AG04450 (cell line): ENCODE data around the gene TULP1. TPM values are rescaled to one million over a fixed set of nuclear protein-coding genes. Genes with fewer than 3 reads are reported as not detected.

Experiments used
- CTCF ChIA-PET: fragments of 300-600, 350-600 bp; formaldehyde crosslinking; extraction: SDS; loops from one replicate; lab custom pipeline; 2022; ENCODE audit warnings: antibody characterized with exemption, inconsistent platforms; lab: Charles Lee
- POLR2A ChIA-PET: fragments of 350-600 bp; formaldehyde crosslinking; extraction: SDS; loops from one replicate; lab custom pipeline; 2021; ENCODE audit warnings: antibody characterized with exemption, inconsistent platforms; lab: Yijun Ruan, JAX
- DNase-seq: peaks from one replicate; pipeline ENCODE4 v3.0.0-alpha.2; 2011; ENCODE audit warnings: low read depth, low spot score
- H3K27ac ChIP-seq: one replicate; pipeline ENCODE4 v1.5.1; 2012; ENCODE audit warnings: low read depth, low read length, control low read depth
- H3K27me3 ChIP-seq: one replicate; pipeline ENCODE4 v1.6.0; 2012; ENCODE audit warnings: low read length; ENCODE audit not compliant: control insufficient read depth, insufficient read depth
- H3K4me3 ChIP-seq: 2 replicates; pipeline ENCODE4 v1.5.1; 2011; ENCODE audit warnings: mild to moderate bottlenecking, low read depth, low read length, control low read depth
- H3K9me3 ChIP-seq: 2 replicates; pipeline ENCODE4 v1.5.1; 2012; ENCODE audit warnings: low read length; ENCODE audit not compliant: control insufficient read depth, insufficient read depth
- polyA plus RNA-seq: library from polyadenylated mRNA; depleted of rRNA; stranded (reverse); fragments of >200 nt; gene quantifications from 2 replicates; pipeline ENCODE4 v1.2.3, GENCODE V29; 2011
- TF ChIP-seq, protein P1 (sequence below): IDR thresholded peaks from 2 replicates; pipeline ENCODE4 v1.5.1; 2011; ENCODE audit warnings: low read depth, low read length, control low read depth, inconsistent platforms

TULP1 gene
- polyA plus RNA-seq, 1 experiment, result not detected

DNA sequence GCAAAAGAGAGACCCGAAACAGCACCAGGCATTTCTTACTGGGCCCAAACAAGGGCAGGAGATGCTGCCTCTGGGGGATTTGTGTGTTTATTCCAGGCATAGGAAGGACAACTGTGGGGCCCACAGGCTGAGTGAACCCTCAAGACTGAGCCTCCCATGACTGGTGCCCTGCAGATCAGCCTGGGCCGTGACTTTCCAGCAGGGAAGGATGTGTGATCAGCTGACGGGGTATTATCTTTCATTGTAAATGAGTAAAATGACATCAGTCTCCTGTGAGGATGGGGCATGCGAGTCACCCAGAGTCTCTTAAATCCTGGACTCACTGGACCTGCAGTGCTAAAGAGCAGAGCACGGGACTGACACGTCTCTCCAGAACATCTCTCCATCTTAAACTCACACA is 11.9 kb downstream of the TULP1 start:
- DNase-seq, result no peak
- CTCF ChIA-PET, result no interaction called here

DNA sequence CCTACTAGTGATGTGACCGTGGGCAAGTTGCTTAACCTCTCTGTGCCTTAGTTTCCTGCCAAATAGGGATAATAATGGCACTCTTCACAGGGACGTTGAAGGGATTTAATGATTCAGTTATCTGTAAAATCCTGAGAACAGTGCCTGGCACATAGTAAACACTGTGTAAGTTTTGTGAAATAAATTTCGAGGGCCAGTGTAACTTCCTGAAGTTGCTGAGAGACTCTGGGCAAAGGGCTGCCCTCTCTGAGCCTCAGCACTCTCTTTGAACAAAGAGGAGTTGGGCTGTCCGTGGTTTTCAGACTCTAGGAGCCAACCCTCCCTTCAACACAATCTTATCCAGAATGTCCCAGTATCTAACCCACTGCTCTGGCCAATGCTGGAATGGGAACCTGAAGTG is 13.3 kb downstream of the TULP1 start:
- CTCF ChIA-PET, result no interaction called here
- POLR2A ChIA-PET, result no interaction called here
- Histone ChIP-seq H3K9me3 (no peaks in the 10 kb centered on the region; the same call in 1 of the 2 replicates), H3K27ac (no peak overlapping the region), H3K27me3 (no peaks in the 10 kb centered on the region), H3K4me3 (no peak overlapping the region)
- no peak for DNase-seq
- TF ChIP-seq, protein P1, sequence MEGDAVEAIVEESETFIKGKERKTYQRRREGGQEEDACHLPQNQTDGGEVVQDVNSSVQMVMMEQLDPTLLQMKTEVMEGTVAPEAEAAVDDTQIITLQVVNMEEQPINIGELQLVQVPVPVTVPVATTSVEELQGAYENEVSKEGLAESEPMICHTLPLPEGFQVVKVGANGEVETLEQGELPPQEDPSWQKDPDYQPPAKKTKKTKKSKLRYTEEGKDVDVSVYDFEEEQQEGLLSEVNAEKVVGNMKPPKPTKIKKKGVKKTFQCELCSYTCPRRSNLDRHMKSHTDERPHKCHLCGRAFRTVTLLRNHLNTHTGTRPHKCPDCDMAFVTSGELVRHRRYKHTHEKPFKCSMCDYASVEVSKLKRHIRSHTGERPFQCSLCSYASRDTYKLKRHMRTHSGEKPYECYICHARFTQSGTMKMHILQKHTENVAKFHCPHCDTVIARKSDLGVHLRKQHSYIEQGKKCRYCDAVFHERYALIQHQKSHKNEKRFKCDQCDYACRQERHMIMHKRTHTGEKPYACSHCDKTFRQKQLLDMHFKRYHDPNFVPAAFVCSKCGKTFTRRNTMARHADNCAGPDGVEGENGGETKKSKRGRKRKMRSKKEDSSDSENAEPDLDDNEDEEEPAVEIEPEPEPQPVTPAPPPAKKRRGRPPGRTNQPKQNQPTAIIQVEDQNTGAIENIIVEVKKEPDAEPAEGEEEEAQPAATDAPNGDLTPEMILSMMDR, result no peak

More for the DNA sequence above, 11.9 kb downstream of the TULP1 start:
- POLR2A ChIA-PET, result no interaction called here
- Histone ChIP-seq H3K27ac (no peak overlapping the region), H3K27me3 (peaks cover 5% of the 10 kb centered on the region), H3K4me3 (no peak overlapping the region), H3K9me3 (no peaks in the 10 kb centered on the region; the same call in 1 of the 2 replicates)
- TF ChIP-seq, protein P1, result no peak

DNA sequence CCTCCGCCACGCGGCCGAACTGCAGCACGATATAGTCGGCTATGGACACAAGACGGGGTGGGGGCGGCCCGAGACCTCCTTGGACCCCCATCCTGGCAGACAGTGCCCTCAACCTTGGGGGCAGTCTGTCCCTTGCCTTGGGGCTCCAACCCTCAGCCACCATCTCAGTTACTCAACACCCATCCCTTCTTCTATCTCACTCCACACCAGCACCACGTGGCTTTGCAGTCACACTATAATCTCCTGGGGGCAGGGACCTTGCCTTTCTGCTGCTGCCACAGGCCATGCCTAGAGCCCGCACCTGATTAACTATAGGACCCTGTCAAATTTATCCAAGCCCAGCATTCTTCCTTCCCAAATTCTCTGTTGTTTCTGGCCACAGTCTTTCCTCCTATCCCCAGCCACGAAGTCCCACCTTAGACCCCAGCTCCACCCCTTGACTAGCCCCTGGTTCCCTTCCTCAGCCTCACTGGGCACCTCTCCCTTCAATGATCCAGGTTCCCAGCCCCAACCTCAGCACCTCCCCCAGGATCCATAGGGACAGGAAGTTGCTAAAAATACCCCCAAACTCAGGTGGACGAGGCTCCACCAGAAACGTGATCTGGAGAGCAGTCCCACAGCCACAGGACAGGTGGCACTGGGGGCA is 14.2 kb downstream of the TULP1 start:
- H3K27me3 ChIP-seq, result no peaks in the 10 kb centered on the region
- no peaks in the 10 kb centered on the region; the same call in 1 of the 2 replicates for H3K9me3 ChIP-seq
- peak overlapping the region; percentile 78 for H3K4me3 ChIP-seq
- POLR2A ChIA-PET, result interaction anchor here (0.6 to 1.4 kb wide), 3 partner anchors 11 to 180 kb away, joined by 3 to 6 read pairs (median 3); no protein-coding TSS in a partner anchor
- TF ChIP-seq, protein P1, result no peak
- DNase-seq, result no peak
- H3K27ac ChIP-seq, result peak overlapping the region; percentile 88
- CTCF ChIA-PET, result interaction anchor here (1.7 kb wide), 1 partner anchor 24 kb away, joined by 10 read pairs; no protein-coding TSS in a partner anchor

DNA sequence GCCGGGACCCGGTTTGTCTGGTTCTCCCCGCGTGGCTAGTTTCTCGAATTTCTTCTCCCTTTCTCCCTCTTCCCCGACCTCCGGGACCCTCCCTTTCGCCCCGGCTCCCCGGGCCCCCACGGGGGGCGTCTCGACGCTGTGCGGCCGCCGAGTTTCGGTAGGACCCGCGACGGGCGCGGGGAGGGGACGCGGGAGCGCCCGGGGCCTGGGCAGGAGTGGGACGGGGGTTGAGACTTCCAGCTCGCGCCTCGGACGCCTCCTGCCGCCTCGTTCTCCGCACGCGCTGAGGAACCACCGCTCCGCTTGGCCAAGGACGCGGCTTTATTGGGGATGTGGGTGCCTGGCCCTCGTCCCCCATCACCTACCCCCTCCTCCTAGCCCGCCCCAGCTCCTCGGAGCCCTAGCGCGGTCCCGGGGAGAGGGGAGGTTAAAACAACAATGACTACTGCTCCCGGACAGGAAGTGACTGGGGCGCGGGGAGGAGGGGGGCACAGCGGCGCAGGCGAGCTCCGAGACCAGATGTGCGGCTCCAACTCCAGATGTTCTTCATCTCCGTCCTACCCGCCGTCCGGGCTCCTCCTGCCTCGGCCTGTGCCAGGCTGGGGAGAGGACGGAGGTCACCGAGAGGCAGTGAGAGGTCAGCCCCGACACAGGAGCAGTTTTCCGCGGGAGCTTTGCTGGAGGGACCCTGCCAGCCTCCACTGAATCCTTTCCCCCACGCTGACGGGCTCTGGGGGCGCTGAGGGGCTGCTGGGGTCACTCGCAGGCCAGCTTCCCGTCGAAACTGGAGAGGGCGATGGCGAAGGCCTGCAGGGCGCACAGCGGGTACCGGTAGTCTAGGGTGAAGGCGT is 14.9 kb downstream of the TULP1 start:
- DNase-seq, result peak; percentile 68
- POLR2A ChIA-PET, result interaction anchor here (0.6 to 2.8 kb wide), 9 partner anchors 10 to 179 kb away, joined by 3 to 21 read pairs (median 3); no protein-coding TSS in a partner anchor
- CTCF ChIA-PET, result interaction anchor here (1.7 kb wide), 1 partner anchor 25 kb away, joined by 10 read pairs; no protein-coding TSS in a partner anchor

More for the DNA sequence above, 14.9 kb downstream of the TULP1 start:
- TF ChIP-seq, protein P1, result 0 out of 2 replicates have a peak, but pooled peaks have one; percentile 1
- H3K27me3 ChIP-seq, result no peaks in the 10 kb centered on the region
- H3K4me3 ChIP-seq, result peak overlapping the region; percentile 78
- peak overlapping the region; percentile 88 for H3K27ac ChIP-seq
- H3K9me3 ChIP-seq, result no peaks in the 10 kb centered on the region; the same call in 1 of the 2 replicates
